GM23248 (cell line): ENCODE data around the gene BMS1. TPM values are rescaled to one million over a fixed set of nuclear protein-coding genes. Genes with fewer than 3 reads are reported as not detected.

Experiments used
- DNase-seq: peaks from one replicate; pipeline ENCODE4 v3.0.0-alpha.2; 2015
- H2AFZ ChIP-seq: fragments of 200-600 bp; sonication (generic); 2 replicates; pipeline ENCODE4 v1.6.1; 2016; ENCODE audit warnings: antibody characterized with exemption
- H3F3A ChIP-seq: fragments of 200-600 bp; sonication (generic); 2 replicates; pipeline ENCODE4 v1.6.1; 2016; ENCODE audit warnings: mild to moderate bottlenecking, antibody characterized with exemption, mixed run types; ENCODE audit not compliant: insufficient read depth
- H3K27ac ChIP-seq: fragments of 200-600 bp; sonication (generic); 2 replicates; pipeline ENCODE4 v1.5.1; 2016; ENCODE audit warnings: mild to moderate bottlenecking
- H3K27me3 ChIP-seq: fragments of 200-600 bp; sonication (generic); replicated peaks from 2 replicates; pipeline ENCODE4 v1.6.1; 2016; ENCODE audit warnings: mild to moderate bottlenecking; ENCODE audit not compliant: insufficient read depth
- H3K36me3 ChIP-seq: fragments of 200-600 bp; sonication (generic); 2 replicates; pipeline ENCODE4 v1.6.1; 2016; ENCODE audit warnings: low read depth, mild to moderate bottlenecking
- H3K4me1 ChIP-seq: fragments of 200-600 bp; sonication (generic); 2 replicates; pipeline ENCODE4 v1.6.1; 2016; ENCODE audit warnings: mild to moderate bottlenecking; ENCODE audit not compliant: insufficient read depth
- H3K4me2 ChIP-seq: fragments of 200-600 bp; sonication (generic); one replicate; pipeline ENCODE4 v1.6.1; 2016; ENCODE audit warnings: mild to moderate bottlenecking; ENCODE audit not compliant: unreplicated experiment
- H3K4me3 ChIP-seq: fragments of 200-600 bp; sonication (generic); 2 replicates; pipeline ENCODE4 v1.5.1; 2016; ENCODE audit warnings: mild to moderate bottlenecking
- H3K79me2 ChIP-seq: fragments of 200-600 bp; sonication (generic); 2 replicates; pipeline ENCODE4 v1.6.1; 2016; ENCODE audit warnings: mild to moderate bottlenecking; ENCODE audit not compliant: insufficient read depth
- H3K9ac ChIP-seq: fragments of 200-600 bp; sonication (generic); 2 replicates; pipeline ENCODE4 v1.6.1; 2016; ENCODE audit warnings: mild to moderate bottlenecking
- H3K9me2 ChIP-seq: fragments of 200-600 bp; sonication (generic); 2 replicates; pipeline ENCODE4 v1.6.1; 2016; ENCODE audit warnings: mixed run types, mild to moderate bottlenecking, moderate library complexity; ENCODE audit not compliant: insufficient read depth
- H3K9me3 ChIP-seq: fragments of 200-600 bp; sonication (generic); one replicate; pipeline ENCODE4 v1.6.1; 2017; ENCODE audit warnings: low read depth
- H4K20me1 ChIP-seq: fragments of 200-600 bp; sonication (generic); 2 replicates; pipeline ENCODE4 v1.6.0; 2016; ENCODE audit not compliant: insufficient read depth
- EZH2 ChIP-seq: fragments of 200-600 bp; sonication (generic); IDR thresholded peaks from 2 replicates; pipeline ENCODE4 v1.6.1; 2018; ENCODE audit warnings: antibody characterized with exemption, mild to moderate bottlenecking; ENCODE audit not compliant: insufficient read depth, poor library complexity, severe bottlenecking
- EZH2phosphoT487 ChIP-seq: fragments of 200-600 bp; sonication (generic); IDR thresholded peaks from 2 replicates; pipeline ENCODE4 v1.6.1; 2018; ENCODE audit warnings: antibody characterized with exemption, moderate library complexity, mild to moderate bottlenecking, low read depth; ENCODE audit not compliant: insufficient read depth
- WGBS, 2 experiments: methylation state at CpG; one replicate each; pipeline ENCODE4 v1.1.6; 2015 to 2017; ENCODE audit warnings: low lambda C conversion rate in 2 of 2, low coverage in 1 of 2; ENCODE audit errors: missing lambda C conversion rate in 2 of 2; 5-methylcytosine and 5-hydroxymethylcytosine counted together
- in situ Hi-C: fragments of 300-500 bp; cut with MboI; formaldehyde crosslinking; loops from 2 replicates; pipeline ENCODE4 v1.15.0; 2020
- polyA plus RNA-seq: library from polyadenylated mRNA; unstranded; fragments of >200 nt; fragmentation: Nextera tagmentation; extraction: Ambion mirVana; gene quantifications from 2 replicates; pipeline ENCODE4 v1.2.1, GENCODE V29; 2016
- small RNA-seq: library from RNA; depleted of rRNA; stranded (forward); fragments of <200 nt; gene quantifications from one replicate; pipeline ENCODE3, GENCODE V24; 2014; ENCODE audit warnings: low read depth, low replicate concordance
- total RNA-seq: library from RNA; depleted of rRNA; stranded (reverse); fragments of >200 nt; shearing (Covaris generic); gene quantifications from 2 replicates; pipeline ENCODE4 v1.2.3, GENCODE V29; 2014; rRNA removed

BMS1 gene
- total and polyA plus RNA-seq, 2 experiments from 2014 or later = 13.9 to 14.2 TPM

- H3K36me3 ChIP-seq = no peaks in the 10 kb centered on the region
- no peak overlapping the region for H3K4me3 ChIP-seq
- no peaks in the 10 kb centered on the region for H3K4me1 ChIP-seq
- no peak overlapping the region for H3K9ac ChIP-seq
- H3K9me3 ChIP-seq = no peaks in the 10 kb centered on the region
- no peak for DNase-seq
- no peaks in the 10 kb centered on the region for H3K79me2 ChIP-seq
- in situ Hi-C loops = loop anchor here (10.0 kb wide), 1 partner anchor 225 kb away; no protein-coding TSS in a partner anchor
- no peak overlapping the region for H3K4me2 ChIP-seq
- H4K20me1 ChIP-seq = no peaks in the 10 kb centered on the region
- WGBS, 2 experiments = 62 to 63% methylated on average over 23 to 30 of the region's 30 CpGs
- H3K27me3 ChIP-seq = no peaks in the 10 kb centered on the region; the same call in 1 of the 2 replicates
- H3F3A ChIP-seq = no peaks in the 10 kb centered on the region
- H2AFZ ChIP-seq = no peak overlapping the region
- TF ChIP-seq EZH2 = no peak
- TF ChIP-seq EZH2phosphoT487 = no peak
- H3K9me2 ChIP-seq = no peaks in the 10 kb centered on the region
- no peak overlapping the region for H3K27ac ChIP-seq
Measured at GRCh38 chr10:42879380-42880254, 97.0 kb downstream of the BMS1 start.

GRCh38 chr10:42880255-42880620 lies 97.6 kb downstream of the BMS1 start:
- no peak for DNase-seq
- no peak overlapping the region for H3K4me2 ChIP-seq
- no peak overlapping the region for H3K9ac ChIP-seq
- 70 to 81% methylated on average over 16 of the region's 16 CpGs for WGBS, 2 experiments
- no peaks in the 10 kb centered on the region for H4K20me1 ChIP-seq
- H3K4me3 ChIP-seq = no peak overlapping the region
- no peaks in the 10 kb centered on the region for H3F3A ChIP-seq
- no peaks in the 10 kb centered on the region for H3K9me3 ChIP-seq
- in situ Hi-C loops = no loop called here
- no peaks in the 10 kb centered on the region for H3K4me1 ChIP-seq
- no peaks in the 10 kb centered on the region for H3K36me3 ChIP-seq
- H2AFZ ChIP-seq = no peak overlapping the region
- no peak overlapping the region for H3K27ac ChIP-seq
- TF ChIP-seq EZH2 (no peak), EZH2phosphoT487 (no peak)
- H3K27me3 ChIP-seq = no peaks in the 10 kb centered on the region
- H3K79me2 ChIP-seq = no peaks in the 10 kb centered on the region
- no peaks in the 10 kb centered on the region for H3K9me2 ChIP-seq

- H3K27me3 ChIP-seq = no peaks in the 10 kb centered on the region
- no peaks in the 10 kb centered on the region for H3F3A ChIP-seq
- no peaks in the 10 kb centered on the region for H3K36me3 ChIP-seq
- no peak overlapping the region for H3K9ac ChIP-seq
- H2AFZ ChIP-seq = no peak overlapping the region
- no peaks in the 10 kb centered on the region for H3K79me2 ChIP-seq
- H3K4me1 ChIP-seq = no peaks in the 10 kb centered on the region
- H4K20me1 ChIP-seq = no peaks in the 10 kb centered on the region
- H3K9me3 ChIP-seq = no peaks in the 10 kb centered on the region
- no peak overlapping the region for H3K4me2 ChIP-seq
- H3K4me3 ChIP-seq = no peak overlapping the region
- 60 to 62% methylated on average over 2 to 3 of the region's 3 CpGs for WGBS, 2 experiments
- in situ Hi-C loops = no loop called here
- DNase-seq = no peak
- no peak overlapping the region for H3K27ac ChIP-seq
- no peaks in the 10 kb centered on the region for H3K9me2 ChIP-seq
- TF ChIP-seq EZH2 (no peak), EZH2phosphoT487 (no peak)
Measured at GRCh38 chr10:42882597-42882996, 100.0 kb downstream of the BMS1 start.

Small RNAs within 50 kb of the gene (small RNA-seq; reads per million reads assigned to genes)
- gene RNU6-885P = not detected

Other genes starting within 250 kb of the BMS1 start
- 1.9 and 3.2 TPM in 2 replicates for gene ZNF33B, start 144.2 kb upstream of the BMS1 start, total RNA-seq
- 2.3 and 2.5 TPM in 2 replicates for gene ZNF33B, start 144.2 kb upstream of the BMS1 start, polyA plus RNA-seq